ENCODE results near the gene RGS2. TPM values are rescaled to one million over a fixed set of nuclear protein-coding genes. Genes with fewer than 3 reads are reported as not detected.

RGS2 gene
- total and polyA plus RNA-seq, 5 experiments from 2014 or later = 9.7 to 74.8 (median 19.3) TPM

DNA sequence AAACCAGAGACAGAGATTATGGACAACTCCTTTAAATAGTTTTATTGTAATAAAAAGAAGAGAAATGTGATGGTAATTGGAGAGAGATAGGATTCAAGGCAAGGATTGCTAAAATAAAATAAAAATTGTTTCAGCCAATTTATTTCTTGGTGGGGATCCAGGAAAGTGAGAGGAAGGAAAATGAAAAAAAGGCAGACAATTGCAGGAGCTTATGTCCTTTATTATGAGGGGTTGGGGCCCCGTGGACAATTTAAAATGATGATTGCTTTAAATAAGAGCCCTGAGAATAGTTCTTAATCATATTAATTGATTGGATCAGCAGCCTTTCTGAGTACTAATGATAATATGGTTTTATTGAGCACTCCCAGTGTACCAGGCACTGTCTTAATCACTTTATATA, 40.2 kb downstream of the RGS2 start:
- Mint-ChIP-seq H3K4me3 (no peak overlapping the region), H3K27me3 (peaks cover 3 to 19% (median 8%) of the 10 kb centered on the region in 5 donors), H3K27ac (no peak overlapping the region), H3K9me3 (no peaks in the 10 kb centered on the region), H3K4me1 (no peaks in the 10 kb centered on the region), H3K36me3 (no peaks in the 10 kb centered on the region)
- DNase-seq = no peak
- POLR2A ChIA-PET = no interaction called here
- no peak for ATAC-seq

DNA sequence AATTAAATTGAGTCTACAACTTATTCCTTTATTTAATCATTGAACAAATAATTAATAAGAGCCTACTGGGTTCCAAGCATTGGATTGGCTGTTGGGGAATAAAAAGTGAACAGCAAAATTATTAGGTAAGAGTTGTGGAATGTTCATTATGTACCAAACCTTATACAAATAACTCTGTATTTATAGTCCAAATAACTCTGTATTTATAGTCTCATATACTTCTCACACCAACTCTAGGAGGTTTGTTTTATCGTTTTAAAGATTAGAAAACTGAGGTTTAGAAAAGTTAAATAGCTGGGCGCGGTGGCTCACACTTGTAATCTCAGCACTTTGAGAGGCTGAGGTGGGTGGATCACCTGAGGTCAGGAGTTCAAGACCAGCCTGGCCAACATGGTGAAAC, 40.6 kb downstream of the RGS2 start:
- no peak for ATAC-seq
- H3K4me3 Mint-ChIP-seq = no peak overlapping the region
- H3K27me3 Mint-ChIP-seq = peaks cover 3 to 19% (median 8%) of the 10 kb centered on the region in 5 donors
- no peak overlapping the region for H3K27ac Mint-ChIP-seq
- DNase-seq = no peak
- no peaks in the 10 kb centered on the region for H3K4me1 Mint-ChIP-seq
- POLR2A ChIA-PET = no interaction called here
- no peaks in the 10 kb centered on the region for H3K36me3 Mint-ChIP-seq
- no peaks in the 10 kb centered on the region for H3K9me3 Mint-ChIP-seq

DNA sequence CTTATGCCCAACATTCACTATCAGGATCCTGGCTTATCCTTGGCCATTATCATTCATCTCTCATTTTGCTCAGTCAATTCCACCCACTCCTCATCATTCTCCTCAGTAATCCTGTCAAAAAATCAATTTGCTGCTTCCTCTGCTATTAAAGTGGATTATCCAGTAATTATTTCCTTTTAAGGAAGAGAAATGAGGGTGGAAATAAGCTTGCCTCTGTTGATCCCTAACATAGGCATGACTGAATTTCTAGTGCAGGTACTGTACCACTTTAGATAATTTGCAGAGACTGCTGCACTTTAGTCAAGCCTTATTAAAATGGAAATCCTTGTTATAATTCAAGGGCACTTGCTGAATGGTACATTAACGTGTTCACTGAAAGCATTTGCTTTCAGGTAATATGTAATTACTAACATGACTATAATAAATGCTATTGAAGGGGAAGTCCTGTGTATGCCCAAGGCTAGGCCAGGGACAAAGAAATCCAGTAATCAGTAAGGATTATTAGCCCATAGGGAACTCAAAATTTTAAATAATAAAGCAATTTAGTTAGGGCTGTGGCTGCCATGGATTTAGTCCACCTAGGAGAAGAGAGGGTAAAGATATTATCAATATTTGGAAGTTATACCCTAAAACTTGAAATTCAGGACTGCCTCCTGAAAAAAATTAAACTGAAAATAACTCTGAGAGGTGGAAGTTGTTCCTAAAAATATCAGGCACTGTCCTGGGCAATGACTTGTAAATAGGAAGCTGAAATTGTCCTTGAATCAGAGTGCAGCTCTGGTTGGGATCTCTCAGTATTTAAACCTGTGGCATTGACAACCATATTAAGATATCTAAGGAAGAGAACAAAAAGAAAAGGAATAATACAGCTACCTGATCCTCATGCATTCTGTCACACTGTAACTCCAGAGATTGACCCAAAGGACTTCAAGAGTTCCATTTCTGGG, 43.4 kb downstream of the RGS2 start:
- ATAC-seq = no peak
- Mint-ChIP-seq H3K4me3 (no peak overlapping the region), H3K4me1 (no peaks in the 10 kb centered on the region), H3K9me3 (no peaks in the 10 kb centered on the region), H3K27ac (no peak overlapping the region), H3K36me3 (no peaks in the 10 kb centered on the region), H3K27me3 (peaks cover 3 to 19% (median 8%) of the 10 kb centered on the region in 5 donors)
- POLR2A ChIA-PET = no interaction called here
- DNase-seq = no peak

DNA sequence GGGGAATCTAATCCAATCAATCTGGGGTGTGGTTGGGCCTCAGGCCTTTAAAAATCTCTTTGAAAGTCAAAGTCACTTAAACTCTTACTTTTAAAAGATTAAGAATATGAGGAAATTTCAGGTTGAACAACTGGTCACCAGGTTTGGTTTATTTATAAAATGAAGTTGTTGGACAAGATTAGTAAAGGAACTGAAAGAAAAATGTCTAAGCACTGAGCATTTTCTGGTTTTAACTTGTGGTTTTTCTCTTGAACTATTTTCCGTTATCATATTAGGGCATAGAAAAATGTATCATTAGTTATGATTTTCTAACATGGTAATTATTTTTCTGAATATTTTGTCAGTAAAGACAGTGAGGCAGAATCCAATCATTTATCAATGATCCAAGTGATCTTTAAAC, 49.6 kb downstream of the RGS2 start:
- DNase-seq (no peak), ATAC-seq (no peak)
- H3K27ac Mint-ChIP-seq = no peak overlapping the region
- H3K27me3 Mint-ChIP-seq = peaks cover 0 to 4% (median under 1%) of the 10 kb centered on the region in 5 donors
- H3K4me3 Mint-ChIP-seq = no peak overlapping the region
- no peaks in the 10 kb centered on the region for H3K9me3 Mint-ChIP-seq
- POLR2A ChIA-PET = no interaction called here
- H3K36me3 Mint-ChIP-seq = no peaks in the 10 kb centered on the region
- H3K4me1 Mint-ChIP-seq = no peaks in the 10 kb centered on the region

DNA sequence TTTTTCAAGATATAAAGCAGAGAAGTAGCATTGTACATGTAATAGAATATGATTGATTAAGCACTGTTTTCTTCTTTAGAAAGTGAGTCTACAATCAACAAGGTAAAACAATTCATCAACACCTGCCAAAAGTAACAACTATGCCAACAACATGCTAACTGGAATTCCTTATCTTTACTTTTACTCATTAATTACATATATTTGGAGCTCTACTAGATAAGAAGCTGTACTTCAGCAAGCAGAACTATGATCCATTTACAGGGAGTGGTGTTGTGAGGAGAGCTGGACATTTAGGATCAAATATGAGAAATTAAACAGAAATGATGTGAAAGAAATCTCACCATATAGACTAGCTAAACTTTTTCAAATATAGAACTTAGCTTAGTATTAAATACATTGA, 51.0 kb downstream of the RGS2 start:
- POLR2A ChIA-PET = no interaction called here
- no peak for ATAC-seq
- Mint-ChIP-seq H3K27ac (no peak overlapping the region), H3K36me3 (no peaks in the 10 kb centered on the region), H3K4me1 (no peaks in the 10 kb centered on the region), H3K27me3 (peaks cover 0 to under 1% (median 0%) of the 10 kb centered on the region in 5 donors), H3K4me3 (no peak overlapping the region), H3K9me3 (no peaks in the 10 kb centered on the region)
- DNase-seq = no peak

DNA sequence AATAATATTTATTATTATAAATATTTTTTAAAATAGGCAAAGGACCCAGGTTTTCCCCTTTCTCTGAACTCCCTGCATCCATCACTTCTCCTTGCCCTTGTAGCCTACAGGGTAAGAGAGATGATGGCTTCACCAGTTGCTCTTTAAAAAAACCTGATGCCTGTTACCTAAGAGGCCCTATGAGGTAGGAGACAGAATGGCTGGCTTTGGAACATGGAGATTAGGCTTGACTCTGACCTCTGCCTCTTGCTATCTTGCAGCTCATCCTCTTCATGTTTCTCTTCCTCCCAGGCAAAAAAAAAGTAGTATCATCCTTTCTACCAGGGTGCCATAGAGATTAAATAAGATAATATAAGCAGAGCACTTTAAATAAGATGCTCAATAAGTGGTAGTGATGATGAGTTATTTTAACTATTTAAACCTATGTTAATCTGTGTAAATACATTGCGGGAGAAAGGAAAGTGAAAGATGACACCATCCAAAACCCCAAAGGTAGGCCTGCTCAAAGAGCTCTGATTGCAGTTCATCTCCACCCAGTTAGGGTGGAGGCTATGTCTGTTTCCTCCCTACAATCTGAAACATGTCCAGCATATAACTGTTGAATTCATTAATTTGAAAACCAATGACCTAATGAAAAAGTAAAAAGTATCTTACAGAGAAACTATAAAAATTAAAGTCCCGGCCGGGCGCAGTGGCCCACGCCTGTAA, 51.8 kb downstream of the RGS2 start:
- Mint-ChIP-seq H3K36me3 (no peaks in the 10 kb centered on the region), H3K27ac (no peak overlapping the region), H3K9me3 (no peaks in the 10 kb centered on the region), H3K4me3 (no peak overlapping the region), H3K27me3 (no peaks in the 10 kb centered on the region), H3K4me1 (no peaks in the 10 kb centered on the region)
- ATAC-seq (no peak), DNase-seq (no peak)
- POLR2A ChIA-PET = no interaction called here

DNA sequence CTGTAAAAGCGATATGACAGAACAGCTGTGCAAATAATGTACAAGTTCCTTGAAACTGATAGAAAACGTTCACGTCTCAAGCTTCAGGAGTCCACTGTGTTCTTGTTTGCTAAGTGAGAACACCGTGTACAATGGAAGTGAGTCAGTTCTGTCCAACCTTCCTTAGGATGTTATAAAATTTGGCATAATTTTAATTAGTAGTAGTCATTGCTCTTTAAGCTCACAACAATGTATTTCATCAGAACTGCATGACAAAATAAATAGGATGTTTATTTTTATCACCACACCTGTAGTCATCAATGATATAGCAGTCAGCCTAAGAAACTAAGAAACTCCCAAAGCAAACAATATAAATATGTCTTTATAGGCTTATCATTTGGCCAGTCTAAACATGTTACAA, 53.0 kb downstream of the RGS2 start:
- H3K27me3 Mint-ChIP-seq = no peaks in the 10 kb centered on the region
- no peaks in the 10 kb centered on the region for H3K36me3 Mint-ChIP-seq
- no peak overlapping the region for H3K27ac Mint-ChIP-seq
- POLR2A ChIA-PET = no interaction called here
- no peak for ATAC-seq
- no peak overlapping the region for H3K4me3 Mint-ChIP-seq
- peaks cover 0 to 2% (median 0%) of the 10 kb centered on the region in 4 donors for H3K4me1 Mint-ChIP-seq
- no peaks in the 10 kb centered on the region for H3K9me3 Mint-ChIP-seq
- no peak for DNase-seq

Other genes with a start within 250 kb of the RGS2 start
- 1 to 10 TPM in 1 of 2 experiments, under 1 TPM in 1; 0.58 to 1.7 TPM for gene RGS1, start 233.3 kb upstream of the RGS2 start, total RNA-seq
- 10 to 100 TPM in 1 of 3 donors, 1 to 10 TPM in 2; 3.9 to 37.6 (median 4.8) TPM for gene RGS1, start 233.3 kb upstream of the RGS2 start, polyA plus RNA-seq
- gene RGS13, start 172.9 kb upstream of the RGS2 start, total RNA-seq = not detected
- gene RGS13, start 172.9 kb upstream of the RGS2 start, polyA plus RNA-seq = not detected

Measured in naive thymus-derived CD8-positive, alpha-beta T cell (primary cell).